ENCODE measurements around the gene PIAS2. TPM values are rescaled to one million over a fixed set of nuclear protein-coding genes. Genes with fewer than 3 reads are reported as not detected.

The PIAS2 gene, protein sequence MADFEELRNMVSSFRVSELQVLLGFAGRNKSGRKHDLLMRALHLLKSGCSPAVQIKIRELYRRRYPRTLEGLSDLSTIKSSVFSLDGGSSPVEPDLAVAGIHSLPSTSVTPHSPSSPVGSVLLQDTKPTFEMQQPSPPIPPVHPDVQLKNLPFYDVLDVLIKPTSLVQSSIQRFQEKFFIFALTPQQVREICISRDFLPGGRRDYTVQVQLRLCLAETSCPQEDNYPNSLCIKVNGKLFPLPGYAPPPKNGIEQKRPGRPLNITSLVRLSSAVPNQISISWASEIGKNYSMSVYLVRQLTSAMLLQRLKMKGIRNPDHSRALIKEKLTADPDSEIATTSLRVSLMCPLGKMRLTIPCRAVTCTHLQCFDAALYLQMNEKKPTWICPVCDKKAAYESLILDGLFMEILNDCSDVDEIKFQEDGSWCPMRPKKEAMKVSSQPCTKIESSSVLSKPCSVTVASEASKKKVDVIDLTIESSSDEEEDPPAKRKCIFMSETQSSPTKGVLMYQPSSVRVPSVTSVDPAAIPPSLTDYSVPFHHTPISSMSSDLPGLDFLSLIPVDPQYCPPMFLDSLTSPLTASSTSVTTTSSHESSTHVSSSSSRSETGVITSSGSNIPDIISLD
- 7.6 and 11.6 TPM in 2 replicates for total RNA-seq

DNA sequence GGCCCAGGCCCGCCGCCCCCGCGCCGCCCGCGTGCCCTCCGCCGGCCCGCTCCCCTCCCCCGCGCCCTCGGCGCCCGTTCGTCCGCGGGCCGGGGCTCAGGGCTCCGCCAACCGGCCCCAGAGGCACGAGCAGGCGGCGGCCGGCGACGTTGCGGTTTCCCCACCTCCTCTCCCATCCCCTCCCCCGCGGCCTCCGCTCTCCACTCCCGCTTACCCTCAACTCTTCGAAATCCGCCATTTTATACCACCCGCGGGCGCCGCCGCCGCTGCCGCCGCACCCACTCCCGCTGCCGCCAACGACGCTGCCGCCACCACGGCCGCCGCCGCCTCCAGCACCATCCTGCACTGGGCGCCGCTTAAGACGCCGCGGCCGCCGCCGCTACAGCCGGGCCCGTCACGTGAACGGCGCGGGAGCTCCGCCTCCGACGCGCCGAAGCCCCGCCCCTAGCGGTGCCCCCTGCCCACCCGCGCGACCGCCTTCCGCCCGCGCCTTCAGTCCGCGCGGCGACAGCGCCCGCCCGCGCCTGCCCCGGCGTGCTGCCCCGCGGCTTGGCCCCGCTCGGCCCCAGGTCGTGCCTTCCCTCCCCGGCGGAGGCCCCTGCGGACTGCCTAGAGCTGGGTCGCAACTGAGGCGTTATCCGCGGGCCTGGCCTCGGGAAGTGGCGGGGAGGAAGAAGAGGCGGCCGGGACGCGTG lies at the start of gene PIAS2, which contains the start of gene KATNAL2:
Gene PIAS2, minus strand, starts transcription at position 400 of the 695 bp plus-strand sequence. Its CDS starts 162 bp downstream, at position 238.
Gene KATNAL2, plus strand, starts transcription at position 495 of the 695 bp plus-strand sequence. CDS start 29,271 bp downstream, outside the sequence.

DNA sequence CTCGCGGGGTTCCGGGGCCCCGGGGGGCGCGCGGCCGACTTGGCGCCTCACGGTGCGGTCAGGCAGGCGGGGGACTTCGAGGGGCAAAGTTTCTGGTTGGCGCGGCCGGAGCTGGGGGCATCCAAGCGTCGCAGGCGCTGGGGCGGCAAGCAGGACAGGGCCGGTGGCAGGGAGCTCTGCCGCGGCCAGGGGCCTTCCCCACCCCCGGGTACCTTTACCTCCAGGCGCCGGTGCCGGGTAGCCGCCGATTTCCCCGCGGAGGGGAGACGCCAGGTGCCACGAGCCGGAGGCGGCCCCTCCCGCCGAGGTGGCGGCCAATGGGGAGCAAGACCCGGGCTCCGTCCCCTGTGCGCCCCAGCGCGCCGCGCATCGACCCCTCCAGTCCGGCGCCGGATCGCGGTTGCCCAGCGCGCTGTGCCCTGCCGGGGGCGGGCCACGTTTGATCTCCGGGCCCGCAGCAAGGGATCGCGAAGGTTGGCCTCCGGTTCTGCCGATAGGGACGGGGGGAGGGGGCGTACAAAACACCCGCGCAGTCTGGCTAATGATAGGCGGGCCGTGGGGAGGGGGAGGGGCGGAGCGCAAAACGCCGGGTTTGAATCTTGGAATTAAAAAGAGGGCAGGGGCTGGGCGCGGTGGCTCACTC lies 160.6 kb downstream of the PIAS2 start, which contains the start of gene ST8SIA5:
Gene ST8SIA5, minus strand, starts transcription at position 495 of the 643 bp plus-strand sequence. CDS start 545 bp downstream, outside the sequence.

Other genes starting within 250 kb of the PIAS2 start
- 0.05 TPM in 1 of 2 replicates, not detected in the other for gene ST8SIA5, start 160.5 kb downstream of the PIAS2 start, total RNA-seq
- 0.54 and 2.2 TPM in 2 replicates for gene KATNAL2, start 95 bp upstream of the PIAS2 start, total RNA-seq
- gene ELOA2, start 118.1 kb upstream of the PIAS2 start, total RNA-seq, result not detected in 2 replicates
- gene HDHD2, start 233.0 kb upstream of the PIAS2 start, total RNA-seq, result 5.9 and 9.6 TPM in 2 replicates

Measured in mammary microvascular endothelial cell (primary cell).